HG03460 (cell line): Measurements from ENCODE around the gene DAG1.
"Not testable (repeated sequence)": the region's sequence is repeated elsewhere in the genome, so short reads cannot be mapped to it uniquely, and the experiment has no call there.

Experiments used
- ATAC-seq: cut with Tn5 transposase; IDR thresholded peaks from one replicate; pipeline ENCODE4 v1.9.1; 2021; ENCODE audit not compliant: unreplicated experiment

Gene DAG1

DNA sequence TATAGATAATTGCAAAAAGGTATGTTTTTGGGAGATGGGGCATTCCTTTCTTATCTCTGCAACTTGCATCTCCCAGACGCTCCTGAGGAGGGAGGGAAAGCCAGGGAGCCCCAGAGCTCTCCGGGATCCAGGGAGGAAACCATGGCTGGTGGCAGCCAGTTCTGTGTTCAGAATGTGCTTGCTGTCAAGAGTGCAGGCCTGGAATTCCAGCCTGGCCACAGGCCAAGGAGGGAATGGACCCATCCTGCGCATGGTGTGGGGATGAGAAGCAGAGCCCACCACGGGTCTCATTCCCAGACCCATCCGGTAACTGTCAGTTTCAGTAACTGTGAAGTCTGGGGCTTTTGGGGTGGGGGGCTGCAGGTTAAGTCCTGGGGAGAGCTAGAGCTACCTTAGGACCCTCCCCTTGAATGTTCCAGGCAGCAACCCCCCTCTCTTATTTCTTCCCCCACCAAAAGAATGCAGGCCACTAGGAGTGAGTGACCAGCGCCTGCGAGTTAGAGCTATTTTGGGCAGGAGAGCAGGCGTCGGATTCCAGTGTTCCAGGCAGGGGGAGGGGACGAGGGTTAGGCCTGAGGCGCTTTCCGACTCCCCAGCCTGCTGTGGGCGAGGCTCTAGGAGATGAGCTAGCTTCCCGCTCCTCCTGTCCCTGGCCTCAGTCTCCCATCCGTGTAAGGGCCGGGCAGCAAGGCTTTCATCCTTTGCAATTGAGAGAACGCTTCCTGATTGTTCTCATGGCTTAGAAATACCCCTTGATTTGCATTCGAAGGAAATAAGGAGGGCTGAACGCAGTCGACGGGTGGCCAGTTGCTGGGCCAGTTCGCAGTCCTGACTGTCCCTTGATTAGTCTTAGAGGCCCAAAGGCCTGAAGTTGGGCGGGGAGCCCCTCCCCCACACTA is 781 bp upstream of the DAG1 start:
- no peak for ATAC-seq

DNA sequence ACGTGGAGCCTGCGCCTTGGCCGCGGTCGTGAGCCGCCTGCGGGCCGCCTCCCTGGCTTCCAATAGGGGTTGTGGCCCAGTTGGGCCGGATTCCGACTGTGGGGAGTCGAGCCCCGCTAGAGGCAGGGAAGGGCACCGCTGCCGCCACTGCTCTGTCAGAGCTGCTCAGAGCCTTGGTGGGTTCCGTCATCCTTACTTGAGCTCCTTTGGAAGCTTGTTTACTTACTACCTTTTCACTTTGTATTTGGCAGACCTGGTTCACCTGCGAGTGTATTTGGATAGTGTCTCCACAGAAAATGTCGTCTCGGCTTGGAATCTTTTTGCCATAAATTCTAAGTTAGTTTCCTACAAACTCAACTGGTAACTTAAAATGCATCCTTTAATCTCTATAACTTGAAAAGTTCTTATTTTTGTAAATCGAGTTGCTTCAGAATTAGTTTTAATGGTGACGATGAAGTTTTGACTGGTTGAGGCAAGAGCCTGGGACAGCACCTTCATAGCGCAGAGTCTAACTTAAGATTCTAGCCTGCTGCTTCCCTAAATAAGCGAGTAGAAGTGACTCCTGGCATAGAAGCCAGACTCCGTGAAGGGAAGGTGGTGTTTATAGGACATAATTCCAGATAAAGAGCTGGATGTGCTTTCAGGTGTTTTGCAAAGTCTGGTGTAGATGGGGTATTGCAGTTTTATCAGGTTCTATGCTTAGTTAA is 800 bp downstream of the DAG1 start:
- ATAC-seq, result peak; percentile 24

DNA sequence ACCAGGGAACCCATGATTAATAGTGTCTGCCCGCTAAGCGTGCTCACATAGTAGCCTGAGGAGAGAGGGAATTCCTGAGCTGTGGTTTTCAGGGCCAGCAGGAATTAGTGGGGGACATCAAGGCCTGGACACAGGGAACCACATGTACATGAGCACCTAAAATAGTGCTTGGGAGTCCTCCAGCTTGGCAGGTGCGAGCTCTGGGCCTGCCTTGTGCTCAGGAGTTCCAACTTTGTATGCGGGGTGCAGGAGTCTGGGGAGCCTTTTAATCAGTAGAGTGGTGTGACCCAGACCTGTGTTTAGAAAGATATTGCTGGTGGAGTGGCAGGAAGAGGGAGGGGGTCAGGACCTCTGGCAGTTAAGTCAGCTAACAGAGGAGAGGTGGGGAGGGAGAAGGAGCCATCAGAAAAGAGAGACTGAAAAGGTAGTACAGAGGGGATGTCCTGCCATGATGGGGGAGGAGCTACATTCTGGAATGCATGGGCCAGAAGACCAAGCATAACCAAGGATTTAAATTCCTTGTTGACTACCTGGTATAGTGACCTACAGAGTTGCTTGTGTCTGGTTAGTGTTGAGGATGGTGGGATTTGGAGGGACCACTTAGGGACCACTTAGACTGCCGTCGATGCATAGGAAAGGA is 1.9 kb downstream of the DAG1 start:
- no peak for ATAC-seq

DNA sequence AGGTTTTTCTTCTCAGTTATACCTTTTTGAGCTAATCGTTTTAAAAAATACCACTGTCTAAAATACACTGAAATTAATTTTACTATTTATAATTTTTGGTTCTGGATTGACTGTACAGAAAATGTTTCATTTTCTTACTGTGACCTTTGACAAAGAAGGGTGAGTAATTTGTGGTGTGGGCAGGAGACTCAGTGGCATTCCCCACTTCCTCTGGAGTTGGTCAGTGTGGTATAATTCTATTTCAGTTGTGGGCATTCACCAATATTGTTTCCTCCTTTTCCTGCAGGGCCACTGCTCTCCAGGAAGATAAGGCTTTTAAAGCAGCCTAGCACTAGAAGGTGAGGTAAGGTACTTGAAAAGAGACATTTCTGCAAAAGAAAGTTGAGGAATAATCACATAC is 6.5 kb downstream of the DAG1 start:
- ATAC-seq, result no peak

DNA sequence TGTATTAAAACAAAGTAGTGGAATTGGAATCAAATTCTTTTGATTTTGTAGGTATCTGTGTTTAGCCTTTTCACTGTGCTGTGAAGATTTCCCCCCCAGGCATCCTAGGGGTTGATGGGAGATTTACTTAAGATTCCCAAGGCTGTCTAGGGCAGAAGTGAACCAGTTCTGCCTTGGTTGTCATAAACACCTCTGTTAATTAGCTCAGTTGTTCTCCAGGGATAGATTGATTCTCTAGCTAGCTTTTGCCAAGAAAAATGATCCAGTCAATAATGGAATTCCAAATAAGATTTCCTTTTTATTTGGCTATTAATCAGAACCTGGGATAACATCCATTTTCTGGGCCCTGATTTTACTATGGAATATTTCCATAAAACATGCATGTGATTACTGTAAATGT is 12.7 kb downstream of the DAG1 start:
- no peak for ATAC-seq

DNA sequence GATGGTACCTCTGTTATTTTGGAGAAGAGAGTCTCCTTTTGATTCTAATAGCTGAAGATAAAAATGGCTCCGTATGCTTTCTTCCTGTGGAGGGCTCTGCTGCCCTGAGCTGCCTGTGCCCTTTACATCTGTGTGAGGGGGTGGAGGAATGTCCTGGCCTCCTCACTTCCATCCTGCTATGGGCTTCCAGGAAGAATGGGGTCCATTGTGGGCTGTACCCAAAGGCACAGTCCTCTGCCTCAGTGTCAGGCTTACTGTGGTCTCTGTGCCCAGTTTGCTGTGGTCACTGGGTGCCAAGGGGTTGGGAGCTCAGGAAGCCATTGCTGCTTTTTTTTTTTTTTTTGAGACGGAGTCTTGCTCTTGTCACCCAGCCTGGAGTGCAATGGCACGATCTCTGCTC is 14.4 kb downstream of the DAG1 start:
- ATAC-seq, result no peak

DNA sequence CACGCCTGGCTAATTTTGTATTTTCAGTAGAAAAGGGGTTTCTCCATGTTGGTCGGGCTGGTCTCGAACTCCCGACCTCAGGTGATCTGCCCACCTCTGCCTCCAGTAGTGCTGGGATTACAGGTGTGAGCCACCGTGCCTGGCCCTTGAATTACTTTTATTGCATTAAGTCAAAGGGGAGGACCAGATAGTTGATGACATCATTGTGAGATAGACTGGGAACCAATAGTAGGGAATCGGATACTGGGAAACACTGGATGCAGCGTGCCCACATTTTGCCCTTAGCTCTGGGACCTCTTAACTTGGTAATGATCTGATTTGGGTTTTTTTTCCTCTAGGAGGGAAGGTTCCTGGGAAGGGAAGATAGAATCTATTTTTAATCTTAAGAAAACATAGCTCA is 19.2 kb downstream of the DAG1 start:
- ATAC-seq, result no peak

DNA sequence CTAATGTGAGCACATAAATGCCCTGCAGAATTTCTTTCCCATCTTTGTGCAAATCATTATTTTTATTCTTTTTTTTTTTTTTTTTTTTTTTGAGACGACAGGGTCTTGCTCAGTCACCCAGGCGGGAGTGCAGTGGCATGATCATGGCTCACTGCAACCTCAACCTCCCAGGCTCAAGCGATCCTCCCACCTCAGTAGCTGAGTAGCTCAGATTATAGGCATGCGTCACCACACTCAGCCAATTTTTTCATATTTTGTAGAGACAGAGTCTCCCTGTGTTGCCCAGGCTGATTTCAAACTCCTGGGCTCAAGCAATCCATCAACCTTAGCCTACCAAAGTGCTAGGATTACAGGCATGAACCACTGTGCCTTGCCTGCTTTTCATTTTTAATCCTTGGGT is 22.9 kb downstream of the DAG1 start:
- ATAC-seq, result no peak

DNA sequence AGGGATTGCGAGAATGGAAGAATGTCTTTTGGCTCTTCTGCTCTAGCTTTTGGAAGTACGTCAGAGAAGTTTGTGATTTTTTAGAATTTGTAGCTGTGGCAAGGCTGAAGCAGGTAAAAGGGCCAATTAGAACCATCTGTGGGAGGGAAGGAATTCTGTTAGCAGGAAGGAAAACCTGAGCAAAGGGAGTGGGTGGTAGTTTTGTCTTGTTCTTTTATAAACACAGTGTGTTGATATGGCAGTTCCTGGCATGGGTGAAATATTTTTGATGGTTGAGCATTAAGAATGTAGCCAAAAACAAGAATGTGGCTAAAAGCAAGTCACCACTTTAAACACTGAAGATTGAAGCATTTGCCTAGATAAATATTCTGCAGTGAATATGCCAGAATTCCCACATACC is 23.8 kb downstream of the DAG1 start:
- ATAC-seq, result no peak

DNA sequence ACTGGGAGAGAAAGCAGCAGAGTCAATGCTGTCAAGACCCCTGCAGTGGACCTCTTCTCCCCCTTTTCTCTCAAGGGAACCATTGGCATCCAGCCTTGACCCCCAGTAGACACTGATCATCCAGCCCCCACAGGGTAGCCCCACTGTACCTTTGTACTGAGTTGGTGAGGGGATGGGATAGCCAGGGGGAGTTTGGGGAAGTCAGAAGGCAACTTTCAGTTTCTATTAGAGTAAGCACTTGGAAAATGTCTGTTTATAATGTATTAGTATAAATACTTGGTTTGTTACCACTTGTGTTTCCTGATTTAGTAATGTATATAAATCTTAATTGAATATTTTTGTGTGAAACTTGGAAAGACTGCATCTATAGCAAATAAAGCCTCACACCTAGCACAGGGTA is 25.0 kb downstream of the DAG1 start:
- ATAC-seq, result no peak

DNA sequence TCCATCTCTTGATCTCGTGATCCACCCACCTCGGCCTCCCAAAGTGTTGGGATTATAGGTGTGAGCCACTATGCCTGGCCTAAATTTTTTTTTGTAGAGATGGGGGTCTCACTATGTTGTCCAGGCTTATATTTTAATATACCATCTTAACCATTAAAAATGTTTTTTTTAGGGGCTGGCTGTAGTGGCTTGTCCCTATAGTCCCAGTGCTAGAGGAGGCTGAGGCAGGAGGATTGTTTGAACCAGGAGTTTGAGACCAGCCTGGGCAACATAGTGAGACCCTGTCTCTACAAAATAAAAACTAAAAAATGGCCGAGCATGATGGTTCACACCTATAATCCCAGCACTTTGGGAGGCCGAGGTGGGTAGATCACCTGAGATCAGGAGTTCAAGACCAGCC is 26.8 kb downstream of the DAG1 start:
- not testable (repeated sequence) for ATAC-seq

DNA sequence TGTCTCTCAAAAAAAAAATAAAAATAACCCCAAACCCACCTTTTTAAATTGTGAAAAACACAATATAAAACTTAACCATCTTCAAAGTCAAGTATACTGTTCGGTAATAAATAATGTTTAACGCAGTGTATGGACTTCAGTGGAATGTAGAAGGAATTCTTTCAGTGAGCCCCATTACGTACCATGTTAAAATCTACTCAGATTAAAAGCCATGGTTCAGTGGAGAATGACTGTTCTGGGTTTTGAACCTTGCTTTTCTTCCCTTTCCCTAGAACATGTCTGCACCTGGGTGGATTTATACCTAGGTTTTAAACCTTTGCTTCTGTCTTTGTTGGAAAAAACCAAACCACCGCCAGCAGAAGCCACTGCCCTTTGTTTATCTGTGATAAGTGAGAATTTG is 27.5 kb downstream of the DAG1 start:
- ATAC-seq, result no peak

DNA sequence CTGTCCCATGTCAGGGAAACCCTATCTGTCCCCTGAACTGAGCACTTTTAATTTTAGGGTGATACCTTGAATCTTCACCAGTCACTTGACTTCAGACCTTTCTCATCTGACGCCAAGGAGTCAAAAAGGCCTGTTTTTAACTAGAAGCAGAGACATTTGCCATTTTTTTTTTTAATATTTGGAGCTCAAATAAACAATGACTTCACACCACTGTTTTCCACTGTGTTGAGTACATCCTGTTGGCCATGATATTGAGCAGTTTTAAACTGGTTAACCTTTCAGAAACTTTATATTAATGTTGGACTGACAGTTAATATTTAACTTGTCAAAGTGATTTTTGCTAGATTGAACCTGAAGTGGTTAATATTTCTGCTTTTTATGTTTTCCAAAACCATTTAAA is 28.2 kb downstream of the DAG1 start:
- ATAC-seq, result no peak

DNA sequence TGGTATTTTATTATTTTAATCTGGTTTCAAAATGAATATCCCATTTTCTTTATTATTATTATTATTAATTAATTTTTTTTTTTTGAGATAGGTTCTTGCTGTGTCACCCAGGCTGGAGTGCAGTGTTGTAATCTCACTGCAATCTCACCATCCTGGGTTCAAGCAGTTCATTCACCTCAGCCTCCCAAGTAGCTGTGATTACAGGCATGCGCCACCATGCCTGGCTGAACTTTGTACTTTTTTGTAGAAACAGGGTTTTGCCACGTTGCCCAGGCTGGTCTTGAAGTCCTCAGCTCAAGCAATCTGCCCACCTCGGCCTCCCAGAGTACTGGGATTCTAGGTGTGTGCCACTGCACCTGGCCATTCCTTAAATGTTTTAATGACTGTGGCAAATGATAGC is 28.6 kb downstream of the DAG1 start:
- no peak for ATAC-seq

DNA sequence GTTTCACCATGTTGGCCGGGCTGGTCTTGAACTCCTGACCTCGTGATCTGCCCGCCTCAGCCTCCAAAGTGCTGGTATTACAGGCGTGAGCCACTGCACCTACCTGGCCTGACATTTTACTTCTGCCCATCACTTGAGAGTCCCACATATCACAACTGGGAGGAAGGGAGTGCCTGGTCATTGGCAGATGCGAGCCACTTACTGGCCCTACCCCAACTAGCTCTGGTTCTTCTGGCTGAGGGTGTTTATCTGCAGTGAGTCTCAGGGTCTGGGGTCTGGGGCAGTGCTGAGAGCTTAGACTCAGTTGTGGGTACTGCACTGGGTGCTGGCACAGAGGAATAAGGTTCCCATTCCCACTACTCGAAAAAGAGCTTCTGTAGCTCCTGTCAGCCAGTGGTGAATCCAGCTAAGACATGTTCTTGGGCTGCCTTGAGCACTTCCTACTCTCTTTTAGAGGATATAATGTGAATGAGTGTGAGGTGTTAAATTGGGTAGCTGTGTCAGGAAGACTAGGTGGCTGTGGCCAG is 30.2 kb downstream of the DAG1 start:
- ATAC-seq, result no peak

DNA sequence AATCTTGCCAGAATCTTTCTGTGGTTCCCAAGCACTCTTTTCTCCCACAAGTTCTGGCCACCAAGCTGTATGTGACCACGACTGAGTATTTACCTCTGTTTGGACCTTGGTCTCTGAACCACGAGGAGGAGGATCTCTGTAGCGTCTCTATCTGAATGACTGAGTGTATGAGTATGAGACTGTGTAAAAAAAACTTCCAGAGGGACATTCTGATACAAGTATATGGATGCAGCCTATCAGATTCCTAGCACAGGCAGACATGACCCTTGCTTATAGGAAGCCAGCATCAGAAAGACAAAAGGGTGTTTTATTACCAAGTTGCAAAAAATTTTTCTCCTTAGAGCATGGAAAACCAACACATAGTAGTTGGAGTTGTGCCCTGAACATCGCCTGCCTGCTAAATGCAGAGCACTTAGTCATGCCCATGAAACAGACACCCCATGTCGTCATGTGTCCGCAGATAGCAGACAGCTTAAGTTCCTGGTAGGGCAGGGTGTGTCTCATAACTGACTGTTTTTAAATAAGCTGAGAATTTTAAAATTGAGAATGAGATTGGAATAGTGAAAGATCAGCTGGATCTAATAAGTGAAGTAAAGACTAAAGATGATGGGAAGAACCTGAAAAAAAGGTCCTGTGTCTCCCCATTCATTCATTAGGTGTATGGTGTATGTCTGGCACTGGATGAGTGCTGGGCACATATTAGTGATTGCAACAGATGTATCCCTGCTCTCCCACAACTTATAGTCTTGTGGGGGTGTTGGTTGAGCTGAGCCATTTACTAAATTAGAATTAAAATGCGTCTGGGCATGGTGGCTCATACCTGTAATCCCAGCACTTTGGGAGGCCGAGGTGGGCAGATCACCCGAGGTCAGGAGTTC is 30.9 kb downstream of the DAG1 start:
- ATAC-seq, result no peak

DNA sequence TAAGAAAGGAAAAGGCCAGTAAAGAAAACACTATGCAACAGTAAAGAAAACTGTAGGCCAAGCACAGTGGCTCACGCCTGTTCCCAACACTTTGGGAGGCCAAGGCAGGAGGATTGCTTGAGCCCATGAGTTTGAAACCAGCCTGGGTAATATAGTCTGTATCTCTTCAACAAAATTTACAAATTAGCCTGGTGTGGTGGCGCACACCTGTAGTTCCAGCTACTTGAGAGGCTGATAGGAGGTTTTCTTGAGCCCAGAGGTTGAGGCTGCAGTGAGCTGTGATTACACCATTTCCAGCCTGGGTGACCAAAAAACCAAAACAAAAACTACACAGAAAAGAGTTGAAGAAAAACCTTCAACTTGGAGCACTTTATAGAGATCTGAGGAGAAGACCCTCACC is 31.8 kb downstream of the DAG1 start:
- ATAC-seq, result no peak

DNA sequence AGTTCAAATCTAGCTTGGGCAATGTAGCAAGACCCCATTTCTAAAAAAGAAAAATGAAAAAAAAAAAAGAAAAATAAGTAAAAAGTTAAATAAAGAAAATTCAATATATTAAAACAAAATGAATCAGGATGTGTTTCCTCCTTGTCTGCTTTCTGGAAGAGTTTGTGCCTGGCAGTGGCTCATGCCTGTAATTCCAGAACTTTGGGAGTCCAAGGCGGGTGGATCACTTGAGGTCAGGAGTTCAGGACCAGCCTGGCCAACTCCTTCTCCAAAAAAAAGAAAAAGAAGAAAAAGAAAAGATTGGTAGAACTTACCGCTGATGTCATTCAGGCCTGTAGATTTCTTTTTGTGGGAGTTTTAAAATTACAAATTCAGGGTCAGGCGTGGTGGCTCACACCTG is 36.8 kb downstream of the DAG1 start:
- ATAC-seq, result no peak

DNA sequence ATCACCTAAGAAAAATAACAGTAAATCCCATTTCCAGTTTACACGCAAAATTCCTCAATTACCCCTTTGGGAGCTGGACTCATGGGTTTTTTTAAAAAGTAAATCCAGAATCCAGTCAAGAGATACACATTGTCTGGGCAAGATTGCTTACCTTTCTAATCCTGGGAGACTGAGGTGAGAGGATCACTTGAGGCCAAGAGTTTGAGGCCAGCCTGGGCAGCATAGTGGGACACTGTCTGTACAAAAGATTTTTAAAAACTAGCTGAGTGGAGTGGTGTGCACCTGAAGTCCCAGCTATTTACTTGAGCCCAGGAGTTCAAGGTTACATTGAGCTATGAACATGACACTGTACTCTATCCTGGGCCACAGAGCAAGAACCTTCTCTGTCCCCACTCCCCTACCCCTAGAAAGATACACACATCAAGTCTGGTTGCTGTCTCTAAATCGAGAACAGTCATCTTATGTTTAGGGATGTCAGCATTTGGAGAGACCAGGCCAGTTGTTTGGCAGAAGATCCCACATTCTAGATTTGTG is 39.0 kb downstream of the DAG1 start:
- no peak for ATAC-seq

DNA sequence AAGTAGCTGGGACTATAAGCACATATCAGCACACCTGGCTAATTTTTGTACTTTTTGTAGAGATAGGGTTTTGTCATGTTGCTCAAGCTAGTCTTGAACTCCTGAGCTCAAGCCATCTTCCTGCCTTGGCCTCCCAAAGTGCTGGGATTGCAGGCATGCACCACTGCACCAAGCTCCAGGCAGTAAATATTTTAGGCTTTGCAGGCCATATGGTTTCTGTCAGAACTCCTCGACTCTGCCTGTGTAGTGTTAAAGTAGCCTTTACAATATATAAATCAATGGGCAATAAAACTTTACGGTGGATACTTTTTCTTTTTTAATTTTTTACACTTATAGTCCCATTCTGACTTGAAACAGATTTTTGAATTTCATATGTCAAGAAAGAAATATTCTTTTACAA is 41.6 kb downstream of the DAG1 start:
- no peak for ATAC-seq
